ENCODE data around the gene JAKMIP3.

Gene JAKMIP3

GRCh38 chr10:132065491-132066105, at the start of gene JAKMIP3:
Gene JAKMIP3 (plus strand): TSS chr10:132065946. CDS start chr10:132104809, 38,863 bp downstream.
- no peak for DNase-seq (ENCODE audit: low read depth in 2 of 2)

DNA sequence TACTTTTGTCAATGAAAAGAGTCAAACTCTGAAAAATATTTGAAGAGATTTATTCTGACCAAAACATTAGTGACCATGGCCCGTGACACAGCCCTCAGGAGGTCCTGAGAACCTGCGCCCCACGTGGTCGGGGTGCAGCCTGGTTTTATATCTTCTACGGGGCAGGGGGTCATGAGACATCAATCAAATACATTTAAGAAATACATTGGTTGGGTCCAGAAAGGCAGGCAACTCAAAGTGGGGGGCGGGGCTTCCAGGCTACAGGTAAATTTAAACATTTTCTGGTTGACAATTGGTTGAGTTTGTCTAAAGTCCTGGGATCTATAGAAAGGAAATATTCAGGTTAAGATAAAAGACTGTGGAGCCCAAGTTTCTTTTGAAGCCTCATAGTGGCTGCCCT, 49.2 kb upstream of the JAKMIP3 start:
- no peak for DNase-seq (ENCODE audit: low read depth in 2 of 2)

- DNase-seq (ENCODE audit: low read depth in 2 of 2), result no peak
Observed at GRCh38 chr10:132018446-132018845, 47.3 kb upstream of the JAKMIP3 start.

DNA sequence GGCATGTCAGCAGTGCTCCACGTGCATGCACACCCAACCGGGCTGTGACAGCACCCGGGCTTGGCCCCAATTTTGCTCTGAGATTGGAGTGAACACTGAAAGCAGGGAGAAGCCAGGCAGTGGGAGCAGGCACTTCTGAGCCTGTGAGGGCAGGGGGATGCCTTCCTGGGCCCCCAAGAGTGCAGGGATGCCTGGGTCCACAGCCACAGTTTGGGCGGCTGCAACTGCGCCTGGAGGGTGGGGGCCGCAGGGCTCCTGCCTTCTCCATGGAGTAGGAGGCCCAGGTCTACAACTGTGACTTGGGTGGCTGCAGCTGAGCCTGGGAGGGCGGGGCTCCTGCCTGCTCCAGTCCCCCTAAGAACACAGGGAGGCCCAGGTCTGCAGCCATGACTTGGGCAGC, 46.4 kb upstream of the JAKMIP3 start:
- DNase-seq (ENCODE audit: low read depth in 2 of 2), result no peak

GRCh38 chr10:132020456-132020855, 45.3 kb upstream of the JAKMIP3 start:
- DNase-seq (ENCODE audit: low read depth in 2 of 2), result no peak

- no peak for DNase-seq (ENCODE audit: low read depth in 2 of 2)
Observed at GRCh38 chr10:132021046-132021445, 44.7 kb upstream of the JAKMIP3 start.

DNA sequence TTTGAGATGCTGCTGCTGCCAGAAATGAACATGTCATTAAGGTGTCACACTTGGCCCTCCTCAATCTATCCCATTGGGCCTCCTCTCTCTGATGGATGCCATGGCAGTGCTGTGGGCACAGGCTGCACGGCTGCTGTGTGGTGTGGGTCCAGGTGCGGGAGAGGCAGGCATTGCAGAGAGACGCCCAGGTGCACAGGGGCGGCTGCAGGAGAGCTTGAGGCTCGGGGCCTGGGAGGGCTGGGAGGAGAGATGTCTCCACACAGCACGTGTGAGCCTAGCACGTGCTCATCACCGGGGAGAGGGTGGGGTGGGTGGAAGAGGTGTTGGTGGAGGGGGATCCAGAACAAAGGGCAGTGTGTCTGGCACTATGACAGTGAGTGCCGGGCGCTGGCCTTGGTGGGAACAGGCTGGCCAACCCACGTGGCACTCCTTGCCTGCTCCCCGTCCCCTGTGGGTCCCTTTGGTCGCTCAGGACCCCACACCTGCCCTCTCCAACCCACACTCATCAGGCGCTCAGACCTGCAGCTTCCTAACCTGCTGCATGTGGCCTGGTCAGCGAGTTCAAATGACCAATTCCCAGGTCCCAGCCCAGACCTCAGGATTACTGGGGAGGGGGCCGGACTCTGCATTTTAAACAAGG, 44.1 kb upstream of the JAKMIP3 start:
- no peak for DNase-seq (ENCODE audit: low read depth in 2 of 2)

- DNase-seq (ENCODE audit: low read depth in 2 of 2), result no peak
Observed at GRCh38 chr10:132022241-132022640, 43.5 kb upstream of the JAKMIP3 start.

DNA sequence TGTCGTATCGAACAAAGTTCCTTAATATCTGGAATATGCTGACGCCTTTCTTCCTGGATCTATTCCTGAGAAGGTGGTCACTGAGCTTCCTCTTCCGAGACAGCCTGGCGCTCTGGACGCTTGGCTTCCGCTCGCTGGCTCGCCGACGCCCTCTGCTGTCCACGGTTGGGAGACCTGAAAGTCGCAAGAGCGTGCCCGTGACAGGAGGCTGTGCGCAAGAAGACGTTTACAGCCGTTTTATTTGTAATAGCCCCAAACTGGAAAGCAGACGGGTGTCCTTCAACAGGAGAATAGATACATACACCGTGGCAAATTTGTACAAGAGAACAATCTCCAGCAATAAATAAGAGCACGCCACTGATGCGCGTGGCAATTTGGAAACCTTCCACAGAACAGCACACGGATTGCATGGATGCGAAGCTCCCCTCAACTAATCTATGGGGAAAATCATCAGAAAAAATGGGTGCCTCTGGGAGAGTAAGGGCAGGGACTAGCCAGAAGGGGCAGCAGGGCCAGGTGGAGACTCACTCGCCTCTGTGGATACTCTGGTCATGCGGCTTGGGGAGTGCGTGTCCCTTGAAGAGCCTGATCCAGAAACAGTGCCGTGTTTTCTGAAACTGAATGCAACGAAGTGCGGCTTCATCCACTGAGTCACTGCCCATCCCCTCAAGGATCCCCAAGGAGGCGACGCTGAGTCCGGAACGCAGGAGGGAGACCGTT, 42.5 kb upstream of the JAKMIP3 start:
- DNase-seq (ENCODE audit: low read depth in 2 of 2), result peak; percentile 72 to 73

DNA sequence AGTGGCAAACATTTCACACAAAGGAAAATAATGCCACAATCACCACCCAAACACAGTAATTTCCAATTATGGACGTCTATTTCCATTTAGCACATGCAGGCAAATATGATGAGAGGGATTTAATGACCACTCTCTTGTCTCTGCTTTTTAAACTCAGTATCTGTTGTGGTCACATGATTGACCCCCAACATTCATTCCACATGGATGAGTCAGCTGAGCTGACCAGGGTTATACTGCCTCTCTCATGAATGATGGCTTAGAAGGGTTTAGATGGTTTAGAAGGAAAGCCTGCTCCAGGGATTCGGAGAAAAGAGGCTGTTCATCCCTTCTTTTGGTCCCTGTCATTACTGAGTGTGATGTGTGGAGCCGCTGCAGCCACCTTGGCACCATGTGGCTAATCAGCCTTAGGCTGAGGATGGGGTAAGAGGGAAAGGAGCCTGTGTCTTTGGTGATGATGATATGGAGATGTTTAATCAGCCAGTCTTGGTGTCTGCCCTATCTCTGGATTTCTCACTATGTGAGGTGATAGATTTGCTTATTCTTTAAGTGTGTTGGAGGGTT, 38.2 kb upstream of the JAKMIP3 start:
- no peak for DNase-seq (ENCODE audit: low read depth in 2 of 2)

GRCh38 chr10:132028706-132029105, 37.0 kb upstream of the JAKMIP3 start:
- no peak for DNase-seq (ENCODE audit: low read depth in 2 of 2)

- DNase-seq (ENCODE audit: low read depth in 2 of 2), result no peak
Observed at GRCh38 chr10:132030898-132031463, 34.8 kb upstream of the JAKMIP3 start.

- no peak for DNase-seq (ENCODE audit: low read depth in 2 of 2)
Observed at GRCh38 chr10:132033632-132034031, 32.1 kb upstream of the JAKMIP3 start.

DNA sequence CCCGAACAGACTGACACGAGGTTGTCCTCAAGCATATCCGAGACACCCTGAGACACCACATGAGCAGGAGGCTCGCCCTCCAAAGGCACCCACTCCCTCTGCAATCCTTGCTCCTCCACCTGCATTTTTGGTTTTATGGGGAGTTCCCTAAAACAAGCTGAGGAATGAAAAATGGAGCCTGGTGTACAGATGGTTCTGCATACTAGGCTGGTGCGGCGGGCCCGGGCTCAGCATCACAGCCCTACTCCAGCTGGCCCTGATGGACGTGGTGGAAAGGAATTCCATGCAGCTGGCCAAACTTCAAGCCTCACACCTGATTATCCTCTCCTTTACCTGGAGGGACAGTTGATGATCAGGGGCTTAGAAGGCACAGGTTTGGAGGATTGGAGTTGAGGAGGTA, 30.3 kb upstream of the JAKMIP3 start:
- DNase-seq (ENCODE audit: low read depth in 2 of 2), result no peak

DNA sequence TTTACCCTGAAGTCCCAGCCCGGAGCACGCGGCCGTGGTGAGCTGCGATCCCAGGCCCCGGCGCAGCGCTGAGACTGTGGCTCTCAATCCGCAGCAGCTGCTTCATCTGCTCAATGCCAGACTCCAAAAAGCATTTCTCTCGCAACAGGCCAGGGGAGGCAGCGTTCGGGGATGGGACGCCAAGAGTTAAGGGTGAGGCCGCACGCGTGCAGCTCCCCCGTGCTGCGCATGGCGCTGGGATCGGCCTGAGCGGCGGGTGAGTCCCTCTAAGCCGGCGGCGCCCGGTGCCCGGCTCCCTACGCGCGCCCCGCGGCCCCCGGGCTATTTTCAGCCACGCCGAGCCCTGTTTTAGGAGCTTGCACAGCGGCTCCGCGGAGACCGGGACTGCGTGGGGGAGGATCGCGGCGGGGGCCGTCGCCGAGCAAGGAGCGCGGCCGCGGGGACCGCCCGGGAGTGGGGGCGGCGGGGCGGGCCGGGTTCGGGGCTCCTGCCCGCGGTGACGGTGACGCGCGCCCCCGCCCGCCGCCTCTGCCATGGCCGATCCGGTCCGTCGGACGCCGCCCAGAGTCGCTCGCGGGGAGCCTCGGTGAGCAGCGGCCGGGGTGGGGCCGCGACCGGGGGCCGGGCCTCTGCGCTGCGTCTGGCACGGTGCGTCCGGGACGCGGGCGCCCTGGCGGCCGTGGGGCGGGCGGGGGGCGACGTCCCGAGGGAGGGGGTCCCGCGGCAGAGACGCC, 29.4 kb upstream of the JAKMIP3 start:
- no peak for DNase-seq (ENCODE audit: low read depth in 2 of 2)

GRCh38 chr10:132036887-132037675, 28.7 kb upstream of the JAKMIP3 start:
- DNase-seq (ENCODE audit: low read depth in 2 of 2), result no peak

GRCh38 chr10:132037676-132037975, 28.1 kb upstream of the JAKMIP3 start:
- no peak for DNase-seq (ENCODE audit: low read depth in 2 of 2)

GRCh38 chr10:132039371-132039770, 26.4 kb upstream of the JAKMIP3 start:
- DNase-seq (ENCODE audit: low read depth in 2 of 2), result no peak

- DNase-seq (ENCODE audit: low read depth in 2 of 2), result no peak
Observed at GRCh38 chr10:132040046-132040445, 25.7 kb upstream of the JAKMIP3 start.

- no peak for DNase-seq (ENCODE audit: low read depth in 2 of 2)
Observed at GRCh38 chr10:132041340-132041739, 24.4 kb upstream of the JAKMIP3 start.

Data from activated CD4-positive, alpha-beta T cell treated with anti-CD3 and anti-CD28 coated beads for 24 hours (primary cell).